GM12892 (cell line): Measurements from ENCODE around the gene VPS35L.

Experiments
- POLR2A ChIP-seq: IDR thresholded peaks from 2 replicates; pipeline ENCODE4 v1.6.1; 2011; ENCODE audit warnings: low read depth, low read length, control low read depth
- POLR2AphosphoS5 ChIP-seq: IDR thresholded peaks from 2 replicates; pipeline ENCODE4 v1.6.1; 2011; ENCODE audit warnings: low read depth, low read length, control low read depth

DNA sequence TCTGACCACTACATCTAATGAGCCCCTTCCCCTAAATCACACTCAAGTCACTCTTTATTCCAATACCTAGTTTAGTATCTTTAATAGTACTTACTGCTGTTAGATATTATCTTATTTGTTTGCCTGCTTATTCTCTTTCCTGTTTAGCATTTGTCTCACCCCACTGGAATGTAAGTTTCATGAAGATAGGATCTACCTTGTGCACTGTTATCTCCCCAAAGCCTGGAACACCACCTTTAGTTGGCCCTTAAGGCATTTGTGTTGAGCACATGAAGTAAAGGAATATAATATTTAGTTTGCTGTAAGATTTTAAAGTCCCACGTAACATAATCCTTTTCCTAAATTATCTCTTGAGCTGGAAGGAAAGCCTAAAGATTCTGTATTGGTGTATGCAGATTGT lies 50.2 kb downstream of the VPS35L start:
- TF ChIP-seq POLR2A (no peak), POLR2AphosphoS5 (no peak)
